Retina (tissue), 1 donor: ENCODE measurements around the gene TERB1.

ENCODE experiments used
- DNase-seq: peaks from one replicate; pipeline ENCODE4 v3.0.0-alpha.2; 2016

The TERB1 gene, protein sequence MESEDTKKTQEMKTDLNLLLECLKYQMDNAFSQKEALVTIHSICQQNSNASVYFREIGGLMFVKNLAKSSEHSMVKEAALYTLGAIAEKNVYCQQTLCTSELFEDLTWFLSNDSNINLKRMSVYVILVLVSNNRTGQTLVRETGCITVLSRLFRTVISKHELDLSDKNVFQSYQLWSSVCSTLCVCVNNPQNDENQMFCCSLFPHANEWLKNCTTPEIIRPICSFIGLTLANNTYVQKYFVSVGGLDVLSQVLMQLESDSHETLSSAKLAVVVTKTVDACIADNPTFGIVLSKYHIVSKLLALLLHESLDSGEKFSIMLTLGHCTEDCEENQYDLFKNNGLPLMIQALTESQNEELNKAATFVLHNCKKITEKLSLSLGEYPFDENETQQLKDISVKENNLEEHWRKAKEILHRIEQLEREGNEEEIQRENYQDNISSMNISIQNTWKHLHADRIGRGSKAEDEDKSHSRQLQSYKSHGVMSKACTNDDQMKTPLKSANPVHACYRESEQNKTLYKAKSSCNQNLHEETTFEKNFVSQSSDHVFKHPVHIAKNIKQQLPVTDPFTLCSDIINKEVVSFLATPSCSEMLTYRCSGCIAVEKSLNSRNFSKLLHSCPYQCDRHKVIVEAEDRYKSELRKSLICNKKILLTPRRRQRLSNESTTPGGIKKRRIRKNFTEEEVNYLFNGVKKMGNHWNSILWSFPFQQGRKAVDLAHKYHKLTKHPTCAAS

DNA sequence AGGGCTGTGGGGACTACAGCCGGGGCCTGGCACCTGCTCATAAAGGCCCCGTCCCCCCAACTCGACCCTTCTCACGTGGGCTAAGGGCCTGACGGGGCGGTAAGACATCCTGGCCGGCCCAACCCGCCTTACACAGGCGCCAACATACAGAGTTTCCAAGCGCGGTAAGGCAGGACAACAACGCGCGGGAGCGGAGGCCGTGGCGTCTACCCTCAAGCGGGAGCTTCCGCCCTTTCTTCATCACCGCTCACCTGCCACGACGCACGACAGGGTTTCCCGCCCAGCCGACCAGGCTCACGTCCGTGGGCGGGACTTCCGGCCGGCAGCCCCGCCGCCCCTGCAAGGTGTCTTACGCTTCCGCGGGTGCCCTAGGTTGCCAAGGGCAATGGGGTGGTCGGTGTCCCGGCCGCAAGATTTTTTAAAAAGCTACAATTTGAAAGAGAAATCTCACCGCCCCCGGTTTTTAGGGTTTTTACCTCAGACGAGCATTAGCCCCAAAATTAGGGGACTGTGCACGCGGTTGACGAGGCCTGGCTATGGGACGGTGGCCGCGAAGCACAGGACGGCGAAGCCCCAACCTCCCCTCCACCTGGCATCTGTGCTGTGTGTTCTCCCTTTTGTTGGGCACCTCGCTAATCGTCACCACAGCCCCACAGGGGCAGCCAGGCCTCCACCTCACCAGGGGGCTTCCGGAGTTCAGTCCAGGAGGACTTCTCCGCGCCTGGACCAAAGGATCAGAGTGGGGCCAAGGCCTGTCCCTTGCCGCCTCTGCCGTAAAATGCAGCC is at the start of gene TERB1:
TSS of gene TERB1 (minus strand) at position 265 of the 786 bp plus-strand sequence. CDS start 4,786 bp downstream, outside the sequence.
- no peak for DNase-seq

DNA sequence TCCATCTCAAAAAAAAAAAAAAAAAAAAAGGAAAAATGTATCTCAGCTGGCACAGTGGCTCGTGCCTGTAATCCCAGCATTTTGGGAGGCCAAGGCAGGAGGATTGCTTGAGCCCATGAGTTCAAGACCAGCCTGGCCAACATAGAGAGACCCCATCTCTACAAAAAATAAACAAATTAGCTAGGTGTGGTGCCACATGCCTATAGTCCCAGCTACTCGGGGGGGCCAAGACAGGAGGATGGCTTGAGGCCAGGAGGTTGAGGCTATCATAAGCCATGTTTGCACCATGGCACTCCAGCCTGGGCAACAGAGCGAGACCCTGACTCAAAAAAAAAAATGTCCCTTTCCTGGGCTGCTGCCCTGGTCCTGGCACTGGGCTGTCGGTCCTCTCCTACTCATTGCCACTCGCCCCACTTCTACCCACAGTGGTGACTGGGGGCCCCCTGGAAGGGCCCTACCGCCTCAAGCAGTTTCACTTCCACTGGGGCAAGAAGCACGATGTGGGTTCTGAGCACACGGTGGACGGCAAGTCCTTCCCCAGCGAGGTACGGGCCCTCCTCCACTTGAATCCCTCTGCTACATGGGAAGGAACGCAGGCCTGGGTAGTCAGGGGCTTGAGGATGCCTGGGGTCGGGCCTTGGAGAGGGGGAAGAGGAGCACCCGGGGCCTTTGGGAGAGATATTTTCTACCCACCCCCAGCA is 48.9 kb upstream of the TERB1 start:
- DNase-seq: no peak

DNA sequence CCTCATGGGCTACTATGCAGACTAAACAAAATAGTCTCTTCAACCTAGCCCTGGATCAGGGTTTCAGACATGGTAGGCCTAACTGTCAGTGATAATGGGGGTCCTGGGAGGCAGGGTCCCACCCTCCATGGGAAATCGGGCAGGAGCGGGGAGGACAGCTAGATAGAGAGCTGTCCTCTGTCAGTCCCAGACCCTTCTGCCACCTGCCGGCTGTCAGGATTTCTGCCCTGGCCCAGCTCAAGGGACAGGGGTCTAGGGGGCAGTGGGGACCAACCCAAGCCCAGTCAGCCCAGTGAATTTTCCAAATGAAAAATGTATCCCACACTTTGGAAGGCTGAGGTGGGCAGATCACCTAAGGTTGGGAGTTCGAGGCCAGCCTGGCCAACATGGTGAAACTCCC is 48.2 kb upstream of the TERB1 start:
- no peak for DNase-seq

DNA sequence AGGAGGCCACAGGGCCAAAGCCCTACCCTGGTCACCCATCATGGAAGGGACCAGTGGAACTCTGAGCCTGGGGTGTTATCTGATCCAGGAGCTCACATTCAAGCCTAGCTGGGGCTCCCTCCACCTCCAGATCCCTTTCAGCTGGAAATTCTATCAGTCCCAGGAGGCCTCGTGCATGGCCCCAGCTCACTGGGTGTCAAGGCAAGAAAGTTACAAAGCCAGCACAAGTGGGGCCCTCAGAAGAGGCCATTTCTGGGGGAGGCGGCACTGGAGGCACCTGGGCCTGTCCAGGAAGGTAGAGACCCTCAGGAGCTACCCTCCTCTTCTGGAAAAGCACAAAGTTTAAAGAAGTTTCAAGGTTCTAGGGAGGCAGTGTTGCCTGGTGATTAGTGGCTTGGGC is 47.6 kb upstream of the TERB1 start:
- DNase-seq: no peak

DNA sequence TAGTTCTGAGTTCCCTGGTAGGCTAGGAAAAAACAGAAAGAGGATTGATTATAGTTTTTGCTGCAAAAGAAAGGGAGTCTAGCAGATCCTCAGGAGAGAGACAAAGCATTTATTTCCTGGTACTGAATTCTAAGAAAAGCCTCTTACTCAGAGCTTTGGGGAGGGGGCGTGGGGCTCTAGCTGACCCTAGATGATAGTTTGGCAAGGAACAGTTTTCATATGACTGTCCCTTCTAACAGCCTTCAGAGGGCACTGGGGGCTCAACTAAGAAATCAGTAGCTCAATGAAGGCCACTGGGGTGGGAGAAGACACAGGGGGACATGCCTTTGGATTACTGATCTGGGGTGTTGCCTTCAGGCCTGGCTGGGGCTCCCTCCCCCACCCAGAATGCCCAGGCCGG is 46.8 kb upstream of the TERB1 start:
- no peak for DNase-seq

DNA sequence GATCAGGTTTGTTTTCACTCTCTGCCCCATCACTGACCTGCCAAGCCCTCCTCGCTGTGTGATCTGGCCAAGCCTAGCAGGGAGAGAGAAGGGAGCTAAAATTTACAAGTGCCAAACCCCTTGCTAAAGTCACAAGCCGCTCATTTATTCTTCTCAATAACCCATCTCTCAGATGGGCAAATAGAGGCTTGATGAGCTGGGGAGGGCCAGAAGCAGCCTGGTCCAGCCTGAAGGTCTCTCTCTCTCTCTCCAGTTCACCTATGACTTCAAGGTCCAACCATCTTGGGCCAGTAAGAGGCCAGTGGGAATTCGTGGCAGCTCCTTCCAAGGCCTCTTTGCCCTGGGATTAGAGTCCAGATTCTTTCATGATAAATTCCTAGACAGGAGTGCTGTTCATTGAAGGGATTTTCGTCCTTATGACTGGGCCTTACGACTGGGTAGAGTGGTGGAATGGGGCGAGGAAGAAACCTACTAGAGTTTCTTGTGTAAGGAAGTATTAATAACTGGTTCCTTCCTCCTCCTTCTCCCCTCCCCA is 46.2 kb upstream of the TERB1 start:
- DNase-seq: no peak

DNA sequence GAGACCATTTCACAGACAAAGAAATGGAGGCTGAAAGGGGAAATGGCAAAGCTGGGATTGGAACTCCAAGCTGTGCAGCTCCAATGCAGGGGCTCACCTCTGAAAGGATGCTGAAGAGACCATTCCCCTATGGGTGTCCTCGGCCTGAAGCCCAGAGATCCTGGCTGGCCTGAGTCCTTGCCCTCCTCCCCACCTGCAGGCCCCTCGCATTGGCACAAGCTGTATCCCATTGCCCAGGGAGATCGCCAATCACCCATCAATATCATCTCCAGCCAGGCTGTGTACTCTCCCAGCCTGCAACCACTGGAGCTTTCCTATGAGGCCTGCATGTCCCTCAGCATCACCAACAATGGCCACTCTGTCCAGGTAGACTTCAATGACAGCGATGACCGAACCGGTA is 45.4 kb upstream of the TERB1 start:
- DNase-seq: no peak

DNA sequence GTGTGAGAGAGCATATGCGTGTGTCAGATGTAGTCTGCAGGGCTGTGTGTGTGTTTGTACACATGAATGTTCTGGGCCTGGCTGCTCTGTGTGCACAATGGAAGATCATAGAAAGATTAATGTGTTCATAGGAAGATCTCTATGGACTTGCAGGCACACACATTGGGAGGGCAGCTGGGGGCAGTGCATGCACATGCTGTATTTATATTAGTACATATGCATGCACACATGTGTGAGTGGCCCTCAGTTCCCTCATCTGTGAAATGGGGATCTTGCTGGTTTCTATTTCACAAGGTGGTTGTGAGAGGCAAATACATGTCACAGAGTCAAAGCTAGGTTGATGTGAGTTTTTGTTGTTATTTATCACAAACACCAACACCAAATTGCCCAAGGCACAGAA is 44.9 kb upstream of the TERB1 start:
- no peak for DNase-seq

DNA sequence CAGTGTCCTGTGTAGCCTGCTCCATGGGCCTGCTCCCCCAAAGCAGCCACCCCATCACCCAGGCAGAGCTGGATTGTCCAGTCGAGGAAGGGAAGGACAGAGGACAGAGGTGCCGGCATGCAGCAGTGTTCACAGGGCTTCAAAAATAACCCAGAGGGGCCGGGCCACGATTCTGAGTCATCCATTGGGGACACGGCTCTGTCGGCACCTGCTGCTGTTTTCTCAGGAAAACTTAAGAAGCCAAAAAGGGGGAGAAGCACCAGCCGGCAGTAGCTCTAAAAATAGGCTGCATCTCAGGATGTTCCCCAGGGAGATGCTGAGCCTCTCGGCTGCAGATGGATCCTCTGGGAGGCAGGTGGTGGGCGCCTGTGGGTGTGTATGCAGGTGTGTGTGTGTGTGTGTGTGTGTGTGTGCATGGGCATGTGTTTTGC is 44.4 kb upstream of the TERB1 start:
- no peak for DNase-seq

DNA sequence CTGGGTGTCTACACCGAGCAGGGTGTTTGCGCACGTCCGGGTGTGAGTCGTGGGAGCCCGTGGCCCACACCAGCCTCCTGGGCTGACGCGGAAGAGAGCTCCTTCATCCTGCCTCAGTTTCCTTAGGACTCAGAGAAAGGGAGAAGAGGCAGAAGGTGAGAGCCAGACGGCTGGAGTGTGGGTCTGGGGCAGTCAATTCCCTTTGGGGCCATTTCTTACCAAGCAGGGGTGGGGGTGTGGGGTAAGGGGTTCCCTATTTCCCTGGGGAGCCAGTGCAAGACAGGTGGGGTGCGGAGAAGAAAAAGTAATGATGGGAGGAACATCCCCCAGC is 43.7 kb upstream of the TERB1 start:
- DNase-seq: no peak

DNA sequence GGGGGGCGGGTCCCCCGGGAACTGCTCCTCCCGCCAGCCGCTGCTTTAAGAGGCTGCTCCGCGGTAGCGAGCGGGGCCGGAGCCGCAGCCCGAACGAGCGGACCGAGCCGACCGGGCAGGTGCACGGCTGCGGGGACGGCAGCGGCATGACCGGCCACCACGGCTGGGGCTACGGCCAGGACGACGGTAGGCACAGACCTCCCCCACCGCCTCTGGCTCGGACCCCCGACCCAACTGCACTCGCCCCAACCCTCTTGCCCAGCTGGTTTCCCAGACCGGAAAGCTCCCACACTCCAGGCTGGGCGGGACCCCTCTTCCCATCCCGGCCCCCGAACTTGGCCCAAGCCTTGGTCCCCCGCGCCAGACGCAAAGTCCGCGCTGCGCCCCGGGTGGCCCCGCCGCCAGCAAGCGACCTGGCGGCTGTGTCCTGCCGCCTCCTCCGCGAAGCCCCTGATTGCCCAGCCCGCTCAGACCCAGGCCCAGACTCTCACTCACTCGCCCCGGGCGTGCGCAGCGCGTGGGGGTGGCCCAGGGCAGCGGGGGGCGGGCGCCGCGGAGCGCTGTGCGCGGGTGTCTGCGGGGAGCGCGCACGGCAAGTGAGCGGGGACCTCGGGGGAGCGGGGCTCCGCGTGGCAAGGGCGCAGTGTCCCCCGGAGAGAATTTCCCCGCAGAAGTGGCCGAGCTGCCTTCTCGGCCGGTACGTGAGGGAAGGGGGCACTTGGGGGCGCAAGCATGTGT is 43.1 kb upstream of the TERB1 start, which contains the start of gene CA7:
TSS of gene CA7 (plus strand) at position 73 of the 738 bp plus-strand sequence. CDS start at position 147, 74 bp downstream.
- peak; percentile 47 for DNase-seq

DNA sequence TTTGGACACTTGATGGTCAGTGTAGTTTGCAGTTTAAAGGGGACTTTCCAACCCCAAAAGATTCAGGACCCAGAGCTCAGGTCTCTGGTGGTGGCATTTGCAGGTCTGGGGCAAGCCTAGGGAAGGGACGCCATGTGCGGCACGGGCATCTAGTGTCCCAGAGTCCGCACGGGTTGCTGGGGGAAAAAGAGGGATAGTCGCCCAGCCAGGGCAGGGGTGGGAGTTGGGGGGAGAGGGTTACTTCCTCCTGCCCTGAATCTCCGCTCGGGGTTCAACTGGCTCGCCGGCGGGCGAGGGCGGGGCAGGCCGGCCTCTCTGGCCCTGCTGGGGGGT is 42.6 kb upstream of the TERB1 start:
- peak; percentile 27 for DNase-seq

DNA sequence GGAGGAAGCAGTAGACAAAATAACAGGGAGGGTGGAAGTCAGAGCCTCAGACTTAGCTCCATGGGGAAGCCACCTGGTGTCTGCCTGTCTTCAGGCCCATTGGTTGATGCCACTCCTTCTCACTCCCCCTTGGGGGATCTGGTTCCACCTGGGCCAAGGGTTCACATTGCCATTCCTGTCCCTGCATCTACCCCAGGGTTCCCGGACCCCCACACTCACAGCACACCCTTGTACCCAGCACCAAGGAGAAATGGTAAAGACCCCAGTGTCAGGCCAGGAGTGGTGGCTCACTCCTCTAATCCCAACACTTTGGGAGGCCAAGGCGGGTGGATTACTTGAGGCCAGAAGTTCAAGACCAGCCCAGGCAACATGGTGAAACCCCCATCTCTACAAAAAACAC is 41.8 kb upstream of the TERB1 start:
- DNase-seq: no peak

DNA sequence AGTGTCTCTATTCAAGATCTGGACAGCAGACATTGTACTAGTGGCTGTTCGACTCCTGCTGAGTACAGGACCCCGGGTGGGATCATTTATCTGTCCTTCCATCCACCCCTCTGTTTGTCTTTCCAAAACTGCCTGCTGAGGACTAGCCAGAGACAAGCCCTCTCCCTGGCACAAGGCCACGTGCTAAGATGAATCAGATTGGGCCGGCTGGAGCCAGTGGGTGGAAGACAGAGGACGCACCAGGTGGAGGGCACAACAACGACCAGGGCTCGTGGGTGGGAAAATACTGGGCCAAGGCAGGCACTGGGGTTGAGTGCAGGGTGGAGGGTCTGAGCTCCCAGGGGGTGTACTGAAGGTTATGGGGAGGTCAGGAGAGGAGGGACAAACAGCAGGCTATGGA is 41.4 kb upstream of the TERB1 start:
- no peak for DNase-seq

DNA sequence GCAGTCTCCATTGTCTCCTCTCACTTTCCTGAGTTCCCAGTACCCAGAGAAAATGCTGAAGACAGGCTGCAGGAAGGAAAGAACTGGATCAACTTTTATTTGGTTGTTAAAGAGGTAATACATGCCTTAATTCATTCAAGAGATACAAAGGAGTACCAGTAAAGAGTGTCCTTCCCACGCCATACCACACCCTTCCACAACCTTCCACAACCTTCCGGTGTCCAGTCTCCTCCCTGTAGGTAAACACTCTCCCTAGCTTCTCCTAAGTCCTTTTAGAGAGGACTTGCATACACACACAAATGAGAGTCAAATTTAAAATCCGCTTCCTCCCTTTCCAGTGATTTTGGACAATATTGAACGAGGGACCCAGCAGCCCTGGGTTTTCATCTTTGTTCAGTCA is 40.0 kb upstream of the TERB1 start:
- no peak for DNase-seq

DNA sequence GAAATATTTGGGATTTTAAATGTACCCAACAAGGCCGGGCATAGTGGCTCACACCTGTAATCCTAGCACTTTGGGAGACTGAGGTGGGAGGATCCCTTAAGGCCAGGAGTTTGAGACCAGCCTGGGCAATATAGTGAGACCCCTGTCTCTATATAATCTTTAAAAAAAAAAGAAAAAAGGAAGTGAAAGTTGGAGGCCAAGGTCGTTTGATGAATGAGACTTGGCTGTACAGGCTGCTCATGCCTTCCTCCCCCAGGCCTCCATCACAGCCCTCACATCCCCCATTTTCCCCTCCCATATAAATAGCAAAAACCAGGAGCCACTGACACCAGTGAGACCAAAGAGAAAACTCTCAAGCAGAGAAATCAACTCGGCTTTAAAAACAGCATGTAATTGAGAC is 39.5 kb upstream of the TERB1 start:
- no peak for DNase-seq

DNA sequence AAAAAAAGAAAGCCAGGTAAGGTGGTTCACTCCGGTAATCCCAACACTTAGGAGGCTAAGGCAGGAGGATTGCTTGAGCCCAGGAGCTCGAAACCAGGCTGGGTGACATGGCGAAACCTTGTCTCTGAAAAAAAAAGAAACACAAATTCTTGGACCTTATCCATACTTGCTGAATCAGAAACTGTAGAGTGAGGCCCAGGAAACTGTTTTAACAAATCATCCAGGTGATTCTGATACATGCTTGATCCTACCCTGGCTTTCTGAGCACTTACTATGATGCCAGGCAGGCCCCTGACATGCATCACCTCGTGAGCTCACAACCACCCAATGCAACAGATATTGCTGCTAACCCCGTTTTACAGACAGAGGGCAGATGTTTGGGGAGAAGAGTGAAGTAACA is 33.4 kb upstream of the TERB1 start:
- DNase-seq: no peak

DNA sequence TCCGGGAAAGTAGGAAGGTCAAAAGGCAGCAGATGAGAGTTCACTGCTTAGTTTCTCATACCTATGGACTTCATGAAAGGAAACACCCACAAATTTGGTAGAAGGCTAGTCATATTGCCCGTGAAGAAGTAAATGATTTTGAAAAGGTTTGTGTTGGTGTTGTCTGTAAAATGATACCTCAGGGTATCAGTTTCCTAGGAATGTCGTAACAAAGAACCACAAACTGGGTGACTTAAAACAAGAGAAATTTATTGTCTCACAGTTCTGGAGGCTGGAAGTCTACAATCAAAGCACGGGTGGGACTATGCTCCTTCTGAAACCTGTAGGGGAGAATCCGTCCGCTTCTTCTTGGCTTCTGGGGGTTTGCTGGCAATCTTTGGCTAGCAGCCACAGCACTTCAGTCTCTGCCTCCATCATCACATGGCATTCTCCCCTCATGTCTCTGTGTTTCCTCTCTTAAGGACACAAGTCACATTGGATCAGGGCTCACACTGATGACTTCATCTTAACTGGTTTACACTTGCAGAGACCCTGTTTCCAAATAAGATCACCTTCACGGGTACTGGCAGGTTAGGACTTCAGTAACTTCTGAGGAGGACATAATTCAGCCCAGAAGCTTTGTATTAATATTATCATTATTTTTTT is 31.4 kb upstream of the TERB1 start:
- DNase-seq: no peak

DNA sequence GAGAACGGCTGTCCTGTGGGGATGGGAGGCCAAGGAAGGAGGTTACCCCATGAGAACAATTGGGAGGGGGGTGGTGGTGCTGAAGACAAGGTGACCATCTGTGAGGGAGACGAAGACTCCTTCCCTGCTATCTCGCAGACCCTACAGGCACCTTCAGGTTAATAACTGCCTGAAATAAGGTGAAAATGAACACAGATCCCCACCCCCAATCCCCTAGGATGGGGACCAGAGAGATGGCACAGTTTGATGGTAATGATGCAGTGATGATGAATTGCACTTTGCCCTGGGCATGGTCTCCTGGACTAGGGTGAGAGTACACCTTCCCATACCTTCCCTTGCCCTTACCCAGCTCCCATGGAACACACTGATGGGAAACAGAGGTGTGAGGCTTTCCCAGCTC is 30.8 kb upstream of the TERB1 start:
- DNase-seq: no peak

DNA sequence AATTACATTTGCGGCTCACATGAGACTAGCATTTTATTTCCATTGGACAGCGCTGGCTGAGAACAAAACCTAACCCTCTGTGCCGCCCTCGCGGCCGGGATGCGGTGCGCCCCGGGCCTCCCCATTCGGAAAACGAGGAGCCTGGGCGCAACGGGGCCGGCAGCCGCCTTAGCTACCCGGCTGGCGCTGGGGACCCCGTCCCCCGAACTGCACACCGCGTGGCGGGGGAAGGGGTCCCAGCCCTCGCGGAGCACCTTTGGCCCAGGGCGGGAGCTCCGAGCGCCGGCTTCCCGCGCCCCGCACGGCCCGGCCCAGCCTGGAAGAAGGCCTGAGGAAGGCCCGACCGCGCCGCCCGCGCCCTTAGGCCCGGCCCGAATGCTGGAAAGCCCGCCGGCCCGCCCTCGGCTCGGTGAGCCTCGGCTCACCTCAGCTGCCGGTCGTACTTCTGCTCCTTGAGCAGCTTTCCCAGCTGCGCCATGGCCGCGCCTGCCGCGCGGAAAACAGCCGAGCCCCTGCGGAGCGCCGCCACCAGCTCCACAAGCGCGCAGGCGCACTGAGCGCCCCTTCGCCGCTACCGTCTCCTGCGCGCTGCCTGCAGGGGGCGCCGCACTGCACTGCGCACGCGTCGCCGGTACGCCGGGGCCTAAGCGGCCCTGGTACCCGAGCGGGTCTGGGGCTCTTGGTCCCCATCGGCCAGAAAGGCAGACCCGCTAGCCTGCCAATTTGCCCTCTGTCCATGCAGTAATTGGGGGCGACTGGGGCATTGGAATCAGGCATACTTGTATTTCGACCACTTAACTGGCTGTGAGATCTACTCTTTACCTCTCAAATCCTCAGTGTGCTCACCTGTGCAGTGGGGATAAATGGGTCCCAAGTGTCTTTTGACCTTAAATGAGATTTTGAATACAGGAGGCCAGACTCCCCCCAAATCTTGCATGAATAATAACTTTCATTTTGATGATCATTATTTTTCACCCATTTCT is 29.3 kb upstream of the TERB1 start, which contains the start of gene NAE1:
TSS of gene NAE1 (minus strand) at position 555 of the 983 bp plus-strand sequence. CDS start at position 478, 77 bp downstream.
- DNase-seq: peak; percentile 99
